SKM-1 treated with dmso at 0.1 percent for 144 hours (cell line): ENCODE measurements around the gene EIF4G1.
"Not testable (repeated sequence)": the region's sequence is repeated elsewhere in the genome, so short reads cannot be mapped to it uniquely, and the experiment has no call there.

Source experiments
- DNase-seq: peaks from one replicate; lab custom pipeline; 2025; ENCODE audit not compliant: unreplicated experiment; lab: John Stamatoyannopoulos, UW

The EIF4G1 gene, protein sequence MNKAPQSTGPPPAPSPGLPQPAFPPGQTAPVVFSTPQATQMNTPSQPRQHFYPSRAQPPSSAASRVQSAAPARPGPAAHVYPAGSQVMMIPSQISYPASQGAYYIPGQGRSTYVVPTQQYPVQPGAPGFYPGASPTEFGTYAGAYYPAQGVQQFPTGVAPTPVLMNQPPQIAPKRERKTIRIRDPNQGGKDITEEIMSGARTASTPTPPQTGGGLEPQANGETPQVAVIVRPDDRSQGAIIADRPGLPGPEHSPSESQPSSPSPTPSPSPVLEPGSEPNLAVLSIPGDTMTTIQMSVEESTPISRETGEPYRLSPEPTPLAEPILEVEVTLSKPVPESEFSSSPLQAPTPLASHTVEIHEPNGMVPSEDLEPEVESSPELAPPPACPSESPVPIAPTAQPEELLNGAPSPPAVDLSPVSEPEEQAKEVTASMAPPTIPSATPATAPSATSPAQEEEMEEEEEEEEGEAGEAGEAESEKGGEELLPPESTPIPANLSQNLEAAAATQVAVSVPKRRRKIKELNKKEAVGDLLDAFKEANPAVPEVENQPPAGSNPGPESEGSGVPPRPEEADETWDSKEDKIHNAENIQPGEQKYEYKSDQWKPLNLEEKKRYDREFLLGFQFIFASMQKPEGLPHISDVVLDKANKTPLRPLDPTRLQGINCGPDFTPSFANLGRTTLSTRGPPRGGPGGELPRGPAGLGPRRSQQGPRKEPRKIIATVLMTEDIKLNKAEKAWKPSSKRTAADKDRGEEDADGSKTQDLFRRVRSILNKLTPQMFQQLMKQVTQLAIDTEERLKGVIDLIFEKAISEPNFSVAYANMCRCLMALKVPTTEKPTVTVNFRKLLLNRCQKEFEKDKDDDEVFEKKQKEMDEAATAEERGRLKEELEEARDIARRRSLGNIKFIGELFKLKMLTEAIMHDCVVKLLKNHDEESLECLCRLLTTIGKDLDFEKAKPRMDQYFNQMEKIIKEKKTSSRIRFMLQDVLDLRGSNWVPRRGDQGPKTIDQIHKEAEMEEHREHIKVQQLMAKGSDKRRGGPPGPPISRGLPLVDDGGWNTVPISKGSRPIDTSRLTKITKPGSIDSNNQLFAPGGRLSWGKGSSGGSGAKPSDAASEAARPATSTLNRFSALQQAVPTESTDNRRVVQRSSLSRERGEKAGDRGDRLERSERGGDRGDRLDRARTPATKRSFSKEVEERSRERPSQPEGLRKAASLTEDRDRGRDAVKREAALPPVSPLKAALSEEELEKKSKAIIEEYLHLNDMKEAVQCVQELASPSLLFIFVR (N-terminal part only)

DNA sequence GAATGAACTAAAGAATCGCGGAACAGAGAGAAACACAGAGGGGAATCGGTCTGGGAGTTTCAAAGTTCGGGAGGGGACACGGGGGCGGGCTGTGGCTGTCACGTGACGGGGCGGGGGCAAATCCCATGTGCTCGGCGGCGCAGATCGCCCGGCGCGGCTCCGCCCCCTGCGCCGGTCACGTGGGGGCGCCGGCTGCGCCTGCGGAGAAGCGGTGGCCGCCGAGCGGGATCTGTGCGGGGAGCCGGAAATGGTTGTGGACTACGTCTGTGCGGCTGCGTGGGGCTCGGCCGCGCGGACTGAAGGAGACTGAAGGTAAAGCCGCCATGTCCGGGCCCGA lies at the start of gene EIF4G1:
Gene EIF4G1, plus strand, starts transcription at position 244 of the 337 bp plus-strand sequence. CDS start 1,191 bp downstream, outside the sequence.
- DNase-seq, result peak; percentile 92

DNA sequence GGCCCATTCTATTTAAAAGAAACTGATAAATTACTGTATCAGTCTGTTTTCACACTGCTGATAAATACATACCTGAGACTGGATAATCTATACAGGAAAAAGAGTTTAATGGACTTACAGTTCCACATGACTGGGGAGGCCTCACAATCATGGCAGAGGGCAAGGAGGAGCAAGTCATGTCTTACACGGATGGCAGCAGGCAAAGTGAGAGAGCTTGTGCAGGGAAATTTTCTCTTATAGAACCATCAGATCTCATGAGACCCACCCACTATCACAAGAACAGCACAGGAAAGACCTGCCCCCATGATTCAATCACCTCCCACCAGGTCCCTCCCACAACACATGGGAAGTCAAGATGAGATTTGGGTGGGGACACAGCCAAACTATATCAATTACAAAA lies 47.2 kb upstream of the EIF4G1 start:
- not testable (repeated sequence) for DNase-seq

DNA sequence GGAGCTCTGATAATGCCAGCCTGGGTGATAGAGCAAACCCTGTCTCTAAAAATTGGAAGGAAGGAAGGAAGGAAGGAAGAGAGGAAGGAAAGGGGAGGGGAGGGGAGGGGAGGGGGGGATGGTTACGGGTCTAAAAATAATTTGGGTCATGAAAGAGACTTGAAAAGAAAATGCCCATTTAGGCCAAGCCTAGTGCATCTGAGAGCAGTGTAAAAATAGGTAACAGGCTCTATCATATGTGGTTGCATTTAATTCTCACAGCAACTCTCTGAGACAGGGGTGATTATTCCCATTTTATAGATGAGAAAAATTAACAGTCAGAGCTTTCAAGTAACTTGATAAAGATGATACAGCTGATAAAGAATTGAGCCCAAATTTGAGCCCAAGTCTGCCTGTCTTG lies 42.1 kb upstream of the EIF4G1 start:
- no peak for DNase-seq

DNA sequence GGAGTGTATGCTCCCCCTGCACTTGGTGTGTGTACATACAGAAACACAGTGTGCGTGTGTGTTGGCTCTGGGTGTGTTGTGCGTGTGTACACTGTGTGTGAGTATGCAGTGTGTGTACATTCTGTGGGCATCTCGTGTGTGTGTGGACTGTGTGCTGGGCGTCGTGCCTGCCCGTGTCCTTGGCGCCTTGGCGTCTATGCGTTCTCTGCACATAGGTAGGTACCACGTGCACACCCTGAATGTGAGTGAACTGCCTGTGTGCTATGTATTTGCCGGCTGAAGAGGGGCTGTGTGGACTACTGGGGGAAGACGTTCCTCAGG lies 39.1 kb upstream of the EIF4G1 start:
- no peak for DNase-seq

DNA sequence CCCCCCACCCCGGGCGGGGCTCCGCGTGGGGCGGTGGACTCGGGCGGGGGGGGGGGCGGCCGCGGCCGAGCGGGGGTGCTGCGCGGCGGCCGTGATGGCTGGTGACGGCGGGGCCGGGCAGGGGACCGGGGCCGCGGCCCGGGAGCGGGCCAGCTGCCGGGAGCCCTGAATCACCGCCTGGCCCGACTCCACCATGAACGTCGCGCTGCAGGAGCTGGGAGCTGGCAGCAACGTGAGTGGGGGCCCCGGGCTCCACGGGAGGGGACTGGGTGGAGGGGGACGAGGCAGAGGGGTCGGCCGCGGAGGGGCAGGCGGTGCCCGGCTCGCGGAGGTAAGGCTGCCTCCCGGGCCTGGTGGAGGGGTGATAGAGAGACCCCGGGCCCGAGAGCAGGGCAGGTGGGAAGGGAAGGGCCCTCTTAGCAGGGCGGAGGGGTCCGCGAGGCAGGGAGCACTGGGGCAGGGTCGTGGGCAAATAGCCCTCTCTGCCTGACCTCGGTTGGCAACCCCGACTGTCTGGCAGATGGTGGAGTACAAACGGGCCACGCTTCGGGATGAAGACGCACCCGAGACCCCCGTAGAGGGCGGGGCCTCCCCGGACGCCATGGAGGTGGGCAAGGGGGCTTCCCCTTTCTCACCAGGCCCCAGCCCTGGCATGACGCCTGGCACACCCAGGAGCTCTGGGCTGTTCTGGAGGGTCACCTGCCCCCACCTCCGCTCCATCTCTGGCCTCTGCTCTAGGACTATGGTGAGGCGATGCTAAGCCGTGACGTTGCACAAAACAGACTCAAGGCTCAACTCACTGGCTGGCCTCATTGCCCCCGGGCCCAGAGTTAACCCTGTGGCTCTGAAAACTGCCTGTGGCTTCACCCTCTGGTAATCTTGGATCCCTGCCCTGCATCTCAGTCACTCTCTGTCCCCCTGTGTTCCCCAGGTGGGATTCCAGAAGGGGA lies 38.2 kb upstream of the EIF4G1 start, which contains the start of gene ECE2:
Gene ECE2, plus strand, starts transcription at position 62 of the 950 bp plus-strand sequence. Its CDS starts 132 bp downstream, at position 194.
- DNase-seq, result no peak

DNA sequence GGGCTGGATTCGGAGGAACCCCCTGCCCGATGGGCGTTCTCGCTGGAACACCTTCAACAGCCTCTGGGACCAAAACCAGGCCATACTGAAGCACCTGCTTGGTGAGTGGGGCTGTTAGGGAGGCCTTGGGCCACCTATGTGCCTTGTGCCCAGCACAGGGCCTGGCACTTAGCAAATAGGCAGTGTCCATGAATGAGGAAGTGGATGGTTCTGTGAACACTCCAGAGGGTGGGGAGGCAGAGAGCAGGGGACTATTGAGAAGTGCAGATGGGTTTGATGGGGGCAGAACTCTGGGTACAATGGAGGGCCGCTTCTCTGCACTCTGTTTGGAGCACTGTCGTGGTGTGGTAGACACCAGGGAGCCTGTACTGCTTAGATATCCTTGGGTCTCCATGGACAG lies 37.0 kb upstream of the EIF4G1 start:
- DNase-seq, result no peak

DNA sequence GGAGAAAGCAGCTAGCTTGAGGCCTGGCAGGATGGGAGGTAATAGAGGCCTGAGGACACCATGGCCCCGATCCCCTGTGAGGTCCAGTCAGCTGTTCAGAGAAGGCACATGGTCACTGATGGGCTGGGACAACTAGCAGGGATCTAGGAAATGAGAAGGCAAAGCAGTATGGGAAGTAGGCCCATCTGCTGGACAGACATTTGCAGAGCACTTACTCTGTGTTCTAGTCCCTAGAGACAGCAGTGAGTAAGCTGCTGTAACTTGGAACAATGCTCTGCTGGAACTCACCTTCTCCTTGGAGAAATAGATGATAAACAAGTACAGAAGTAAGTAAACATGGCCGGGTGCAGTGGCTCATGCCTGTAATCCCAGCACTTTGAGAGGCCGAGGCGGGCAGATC lies 31.5 kb upstream of the EIF4G1 start:
- DNase-seq, result no peak

DNA sequence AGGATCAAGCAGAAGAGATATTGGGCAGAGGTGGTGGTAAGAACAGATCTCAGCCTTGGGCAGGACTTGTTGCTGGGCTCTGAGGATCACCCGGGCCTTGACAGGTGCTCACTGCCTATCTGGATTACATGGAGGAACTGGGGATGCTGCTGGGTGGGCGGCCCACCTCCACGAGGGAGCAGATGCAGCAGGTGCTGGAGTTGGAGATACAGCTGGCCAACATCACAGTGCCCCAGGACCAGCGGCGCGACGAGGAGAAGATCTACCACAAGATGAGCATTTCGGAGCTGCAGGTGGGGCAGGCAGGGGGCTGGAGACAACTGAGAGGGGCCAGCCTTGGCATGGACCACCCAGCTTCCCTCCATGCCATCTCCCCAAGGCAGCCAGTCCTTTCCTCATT lies 30.7 kb upstream of the EIF4G1 start:
- DNase-seq, result no peak

DNA sequence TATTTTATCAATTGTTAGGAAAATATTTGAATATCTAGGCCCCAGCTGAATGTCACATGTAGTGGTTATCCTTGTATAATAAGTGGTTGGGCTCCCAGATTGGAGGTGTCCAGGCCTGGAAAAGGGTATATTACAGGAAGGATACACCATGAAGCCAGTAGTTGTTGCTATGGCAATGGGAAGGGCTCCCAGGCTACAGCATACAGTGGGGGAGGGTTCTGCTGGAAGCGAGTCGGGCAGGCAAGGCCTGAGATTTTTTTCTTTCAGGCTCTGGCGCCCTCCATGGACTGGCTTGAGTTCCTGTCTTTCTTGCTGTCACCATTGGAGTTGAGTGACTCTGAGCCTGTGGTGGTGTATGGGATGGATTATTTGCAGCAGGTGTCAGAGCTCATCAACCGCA lies 29.7 kb upstream of the EIF4G1 start:
- DNase-seq, result no peak

DNA sequence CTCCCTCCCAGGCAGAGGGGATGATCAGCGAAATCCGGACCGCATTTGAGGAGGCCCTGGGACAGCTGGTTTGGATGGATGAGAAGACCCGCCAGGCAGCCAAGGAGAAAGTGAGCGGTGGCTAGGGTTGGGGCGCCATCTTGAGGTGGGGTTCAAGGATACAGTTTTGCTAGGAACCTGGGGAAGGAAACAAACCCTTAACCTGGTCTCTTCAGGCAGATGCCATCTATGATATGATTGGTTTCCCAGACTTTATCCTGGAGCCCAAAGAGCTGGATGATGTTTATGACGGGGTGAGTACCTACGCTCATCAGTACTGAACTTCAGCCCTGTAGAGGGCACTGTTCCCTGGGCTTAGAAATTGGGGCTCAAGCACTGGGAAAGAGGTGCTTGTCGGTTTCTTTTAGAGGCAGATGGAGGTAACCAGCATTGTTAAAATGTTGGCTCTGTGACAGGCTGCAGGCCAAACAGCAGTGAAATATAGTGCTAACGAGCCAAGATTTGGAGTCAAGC lies 24.9 kb upstream of the EIF4G1 start:
- peak; percentile 31 for DNase-seq

DNA sequence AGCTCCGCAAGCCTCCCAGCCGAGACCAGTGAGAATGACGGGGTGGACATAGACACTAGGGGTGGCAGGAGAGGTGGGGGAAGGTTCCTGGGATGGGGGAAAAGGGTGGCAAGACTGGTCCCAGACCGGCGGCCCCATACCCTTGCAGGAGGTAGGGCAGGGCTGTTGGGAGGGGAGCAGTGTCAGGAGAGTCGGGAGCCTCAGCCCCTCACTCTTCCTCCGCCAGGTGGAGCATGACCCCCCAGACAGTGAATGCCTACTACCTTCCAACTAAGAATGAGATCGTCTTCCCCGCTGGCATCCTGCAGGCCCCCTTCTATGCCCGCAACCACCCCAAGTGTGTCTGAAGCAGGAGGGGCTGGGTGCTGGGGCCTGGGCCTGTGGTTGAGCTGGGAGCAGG lies 24.1 kb upstream of the EIF4G1 start:
- no peak for DNase-seq

DNA sequence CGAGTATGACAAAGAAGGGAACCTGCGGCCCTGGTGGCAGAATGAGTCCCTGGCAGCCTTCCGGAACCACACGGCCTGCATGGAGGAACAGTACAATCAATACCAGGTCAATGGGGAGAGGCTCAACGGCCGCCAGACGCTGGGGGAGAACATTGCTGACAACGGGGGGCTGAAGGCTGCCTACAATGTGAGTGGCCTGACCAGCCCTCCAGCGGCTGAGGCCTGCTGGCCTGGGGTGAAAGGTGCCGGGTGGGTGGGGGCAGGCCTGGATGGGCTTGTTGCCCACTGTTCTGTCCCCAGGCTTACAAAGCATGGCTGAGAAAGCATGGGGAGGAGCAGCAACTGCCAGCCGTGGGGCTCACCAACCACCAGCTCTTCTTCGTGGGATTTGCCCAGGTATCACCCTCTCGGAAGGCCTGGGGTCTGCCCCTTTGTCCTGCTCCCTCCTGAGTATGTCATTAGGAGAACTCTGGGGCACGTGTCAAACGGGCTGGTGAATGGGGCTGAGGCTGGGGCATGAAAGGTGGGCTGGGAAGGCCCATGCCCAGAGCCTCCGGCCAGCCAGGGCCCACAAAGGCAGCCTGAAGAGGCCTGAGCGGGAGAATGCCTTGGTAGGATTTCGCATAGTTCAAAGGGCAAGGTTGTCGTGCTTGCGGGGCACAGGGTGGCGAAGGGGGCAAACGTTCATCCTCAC lies 23.2 kb upstream of the EIF4G1 start:
- DNase-seq, result no peak

DNA sequence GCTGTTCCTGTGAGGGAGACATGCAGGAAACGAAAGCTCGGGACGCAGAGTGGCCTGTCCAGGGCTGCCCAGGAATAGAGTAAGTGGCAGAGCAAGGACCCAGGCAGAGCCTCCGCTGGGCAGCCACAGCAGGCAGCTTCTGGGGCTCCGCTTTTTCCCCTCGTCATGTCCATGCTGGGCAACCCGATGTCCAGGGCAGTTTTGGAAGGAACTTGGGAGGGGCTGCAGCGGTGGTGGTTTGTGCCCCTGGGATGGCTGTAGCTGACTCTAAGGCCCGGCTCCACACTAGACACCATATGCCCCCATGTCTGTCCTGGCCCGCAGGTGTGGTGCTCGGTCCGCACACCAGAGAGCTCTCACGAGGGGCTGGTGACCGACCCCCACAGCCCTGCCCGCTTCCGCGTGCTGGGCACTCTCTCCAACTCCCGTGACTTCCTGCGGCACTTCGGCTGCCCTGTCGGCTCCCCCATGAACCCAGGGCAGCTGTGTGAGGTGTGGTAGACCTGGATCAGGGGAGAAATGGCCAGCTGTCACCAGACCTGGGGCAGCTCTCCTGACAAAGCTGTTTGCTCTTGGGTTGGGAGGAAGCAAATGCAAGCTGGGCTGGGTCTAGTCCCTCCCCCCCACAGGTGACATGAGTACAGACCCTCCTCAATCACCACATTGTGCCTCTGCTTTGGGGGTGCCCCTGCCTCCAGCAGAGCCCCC lies 22.5 kb upstream of the EIF4G1 start:
- DNase-seq, result no peak

DNA sequence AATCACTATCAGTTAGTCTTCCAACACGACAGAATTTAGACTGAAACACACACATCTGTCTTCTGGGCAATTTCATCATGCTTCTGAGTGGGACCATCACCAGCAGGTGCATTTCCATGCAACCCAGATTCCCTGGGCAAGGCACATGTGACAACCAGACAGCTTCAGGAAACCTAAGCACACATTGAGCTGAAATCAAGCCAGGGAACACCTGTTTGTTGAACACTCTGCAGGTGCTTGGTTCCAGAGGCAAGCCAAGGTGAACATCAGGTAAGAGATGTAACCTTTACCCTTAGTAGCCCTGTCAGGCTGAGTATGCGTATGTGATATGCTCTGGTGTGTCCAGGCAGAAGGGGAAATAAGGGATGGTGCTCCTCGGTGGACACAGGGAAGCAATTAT lies 18.6 kb upstream of the EIF4G1 start:
- DNase-seq, result no peak

DNA sequence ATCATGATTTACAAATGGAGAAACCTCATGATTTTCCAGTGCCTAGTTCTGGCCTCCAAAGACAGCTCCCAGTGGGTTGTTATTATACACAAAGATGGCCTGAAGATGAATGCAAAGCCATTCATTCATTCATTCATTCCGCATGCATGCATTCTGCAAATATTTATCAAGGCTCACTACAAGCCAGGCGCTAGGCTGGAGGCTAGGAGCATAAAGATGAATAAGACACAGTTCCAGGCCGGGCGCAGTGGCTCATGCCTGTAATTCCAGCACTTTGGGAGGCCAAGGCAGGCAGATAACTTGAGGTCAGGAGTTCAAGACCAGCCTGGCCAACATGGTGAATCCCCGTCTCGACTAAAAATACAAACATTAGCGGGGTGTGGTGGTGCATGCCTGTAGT lies 17.8 kb upstream of the EIF4G1 start:
- DNase-seq, result no peak

DNA sequence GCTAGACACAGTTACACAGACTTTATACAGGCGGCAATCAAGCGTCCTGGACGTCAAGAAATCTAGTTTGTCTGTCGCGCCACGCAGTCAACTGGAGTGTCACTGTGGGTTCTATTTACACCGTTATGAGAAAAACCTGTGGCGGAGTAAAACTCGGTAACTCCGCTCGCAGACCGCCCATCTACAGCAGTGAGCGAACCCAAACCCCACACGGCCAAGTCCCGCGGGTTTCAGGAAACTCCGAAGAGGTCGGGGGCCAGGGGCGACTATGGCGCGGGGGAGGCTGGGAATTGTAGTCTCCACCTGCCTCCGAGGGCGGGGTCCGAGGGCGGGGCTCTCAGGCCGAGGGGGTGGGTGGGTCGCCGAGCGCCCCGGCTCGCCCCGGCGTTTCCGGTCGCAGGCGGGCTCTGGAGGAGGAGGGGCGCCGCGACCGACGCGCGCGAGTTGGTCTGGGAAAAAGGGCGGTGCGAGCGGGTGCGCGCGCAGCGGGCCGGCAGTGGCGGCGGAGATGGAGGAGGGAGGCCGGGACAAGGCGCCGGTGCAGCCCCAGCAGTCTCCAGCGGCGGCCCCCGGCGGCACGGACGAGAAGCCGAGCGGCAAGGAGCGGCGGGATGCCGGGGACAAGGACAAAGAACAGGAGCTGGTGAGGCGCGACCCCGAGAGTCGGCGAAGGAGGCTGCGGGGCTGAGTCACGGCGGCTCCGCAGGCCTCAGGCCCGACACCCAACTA lies 15.5 kb upstream of the EIF4G1 start, which contains the start of gene PSMD2:
Gene PSMD2, plus strand, starts transcription at position 483 of the 729 bp plus-strand sequence. Its CDS starts 26 bp downstream, at position 509.
- DNase-seq, result peak; percentile 90

DNA sequence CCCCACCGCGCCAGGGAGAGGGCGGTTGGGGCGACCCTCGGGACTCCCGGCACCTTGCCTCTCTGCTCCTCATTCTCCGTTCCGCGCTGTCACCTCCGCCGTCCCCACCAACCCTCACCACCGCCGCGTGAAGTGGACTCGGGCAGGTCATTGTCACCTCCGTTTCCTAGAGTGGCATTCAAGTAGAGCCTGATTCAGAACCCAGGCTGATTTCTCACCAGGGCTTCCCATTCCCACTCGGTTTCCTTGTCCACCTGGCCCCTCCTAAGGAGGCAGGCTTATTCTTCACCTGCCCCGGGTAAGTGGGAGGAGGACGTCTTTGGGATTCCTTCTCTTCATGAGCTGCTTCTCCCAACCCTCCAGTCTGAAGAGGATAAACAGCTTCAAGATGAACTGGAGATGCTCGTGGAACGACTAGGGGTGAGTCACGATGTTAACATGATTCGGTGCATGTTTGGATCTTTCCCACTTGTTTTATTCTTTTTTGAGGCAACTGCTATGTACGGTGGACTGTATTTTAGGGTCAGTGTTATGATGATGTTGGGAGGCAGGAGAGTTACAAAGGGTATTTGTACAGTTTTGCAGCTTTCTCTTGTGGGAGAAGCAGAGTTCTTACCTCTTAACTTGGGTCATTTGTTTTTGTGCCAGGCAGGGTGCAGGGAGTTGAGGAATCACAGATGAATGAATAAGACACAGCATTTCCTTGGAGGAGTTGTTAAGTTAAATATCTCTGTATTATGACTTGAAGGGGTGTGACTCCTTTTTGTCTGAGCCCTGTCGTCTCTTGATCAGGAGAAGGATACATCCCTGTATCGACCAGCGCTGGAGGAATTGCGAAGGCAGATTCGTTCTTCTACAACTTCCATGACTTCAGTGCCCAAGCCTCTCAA lies 14.7 kb upstream of the EIF4G1 start:
- no peak for DNase-seq
